Inferior parietal cortex (tissue), 1 donor: ENCODE measurements around the gene MEF2C.
"Not testable (repeated sequence)": the region's sequence is repeated elsewhere in the genome, so short reads cannot be mapped to it uniquely, and the experiment has no call there.

Experiments used
- DNase-seq: peaks from one replicate; pipeline ENCODE4 v3.0.0-alpha.2; 2016; ENCODE audit errors: extremely low spot score

MEF2C gene

GRCh38 chr5:88803309-88803708 is 79.7 kb downstream of the MEF2C start:
- DNase-seq = no peak

DNA sequence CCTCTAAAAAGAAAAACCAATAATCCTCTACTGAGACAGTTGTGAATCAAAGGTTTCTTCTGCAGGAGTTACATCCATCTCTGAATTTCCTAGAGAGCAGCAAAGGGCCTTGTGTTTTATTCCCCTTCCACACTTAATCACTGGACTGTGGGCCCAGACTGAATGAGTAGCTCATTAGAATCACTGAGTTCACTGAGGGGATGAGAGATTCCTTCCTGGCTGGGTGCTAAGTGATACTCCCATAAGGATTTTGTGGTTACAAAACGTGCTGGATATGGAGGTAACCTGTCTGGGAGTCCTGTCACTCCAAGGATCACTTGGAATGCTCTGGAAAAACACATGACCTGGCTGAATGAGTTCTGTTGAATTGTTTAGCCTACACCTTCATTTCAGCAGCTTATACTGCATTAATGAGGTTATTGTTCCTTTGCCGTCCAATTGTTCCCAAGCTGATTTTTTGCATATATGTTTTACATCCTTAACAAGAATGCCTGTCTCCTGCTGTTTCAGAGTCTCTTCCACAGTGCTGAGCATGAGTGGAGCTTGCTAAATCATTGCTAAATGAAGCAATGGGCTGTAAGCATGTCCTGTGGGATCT is 82.9 kb downstream of the MEF2C start:
- DNase-seq = no peak

- DNase-seq = not testable (repeated sequence)
Observed at GRCh38 chr5:88798933-88799332, 84.1 kb downstream of the MEF2C start.

DNA sequence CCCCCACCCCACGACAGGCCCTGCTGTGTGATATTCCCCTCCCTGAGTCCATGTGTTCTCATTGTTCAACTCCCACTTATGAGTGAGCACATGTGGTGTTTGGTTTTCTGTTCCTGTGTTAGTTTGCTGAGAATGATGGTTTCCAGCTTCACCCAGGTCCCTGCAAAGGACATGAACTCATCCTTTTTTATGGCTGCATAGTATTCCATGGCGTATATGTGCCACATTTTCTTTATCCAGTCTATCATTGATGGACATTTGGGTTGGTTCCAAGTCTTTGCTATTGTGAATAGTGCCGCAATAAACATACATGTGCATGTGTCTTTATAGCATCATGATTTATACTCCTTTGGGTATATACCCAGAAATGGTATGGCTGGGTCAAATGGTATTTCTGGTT is 89.2 kb downstream of the MEF2C start:
- not testable (repeated sequence) for DNase-seq

DNA sequence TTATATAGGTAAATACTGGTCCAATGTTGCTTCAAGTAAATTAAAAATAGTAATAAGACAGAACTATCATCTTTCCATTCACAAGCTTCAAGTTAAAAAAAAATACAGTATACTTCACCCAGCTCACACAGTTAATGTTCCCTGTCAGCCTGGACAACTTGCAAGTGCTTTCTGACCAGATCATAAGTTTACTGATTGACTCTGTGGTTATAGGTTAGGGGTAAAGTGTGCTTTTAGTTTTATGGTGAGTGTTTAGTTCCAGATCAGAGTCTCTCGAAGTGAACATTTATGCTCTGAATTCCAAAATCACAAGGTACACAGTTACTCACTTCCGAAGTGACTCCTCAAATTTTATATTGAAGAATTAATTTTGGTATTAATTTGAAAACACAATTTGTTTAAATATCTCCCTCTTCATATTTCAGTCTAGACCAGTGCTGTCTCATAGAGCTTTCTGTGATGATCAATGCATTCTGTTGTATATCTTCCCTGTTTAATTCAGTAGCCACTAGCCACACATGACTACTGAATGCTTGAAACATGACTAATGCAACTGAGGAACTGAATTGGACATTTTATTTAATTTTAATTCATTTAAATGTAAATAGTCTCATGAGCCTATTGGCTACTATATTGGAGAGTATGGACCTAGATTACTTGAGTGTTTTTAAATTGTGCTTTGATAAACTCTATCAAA is 90.7 kb downstream of the MEF2C start:
- DNase-seq = no peak

DNA sequence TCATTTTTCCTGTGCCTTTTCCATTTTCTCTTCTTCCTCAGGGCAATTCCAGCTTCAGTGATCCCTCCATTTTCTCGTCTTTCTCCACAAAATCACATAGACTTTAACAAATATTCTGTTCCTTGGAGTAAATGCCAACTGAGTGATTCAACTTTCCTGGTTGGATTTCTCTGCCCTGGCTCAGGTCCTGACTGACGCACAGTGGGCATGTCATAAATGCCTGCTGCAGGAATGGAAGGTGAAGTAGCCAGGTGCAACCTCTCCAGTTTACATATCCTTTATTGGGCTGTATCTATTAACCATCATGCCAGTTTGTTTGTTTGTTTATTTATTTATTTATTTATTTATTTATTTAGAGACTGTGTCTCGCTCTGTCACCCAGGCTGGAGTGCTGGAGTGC is 95.1 kb downstream of the MEF2C start:
- no peak for DNase-seq

DNA sequence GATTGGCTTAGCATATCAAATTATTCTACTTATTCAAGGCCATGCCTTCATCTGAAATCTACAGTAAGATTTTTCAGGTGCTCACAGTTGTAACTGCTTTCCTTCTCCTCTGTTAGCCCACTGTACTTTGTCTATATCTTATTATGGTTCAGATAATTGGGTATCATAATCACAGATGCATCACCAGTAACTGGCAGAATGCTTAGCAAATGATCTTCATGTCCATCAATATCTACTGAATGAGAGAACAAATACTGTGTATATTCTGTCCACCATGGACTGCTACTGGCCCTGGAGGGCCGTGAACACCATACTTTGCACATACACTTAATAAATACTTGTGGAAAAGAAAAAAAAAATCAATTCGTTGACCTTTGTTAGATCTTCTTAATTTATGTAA is 96.2 kb downstream of the MEF2C start:
- DNase-seq = no peak

GRCh38 chr5:88785746-88786565 is 97.0 kb downstream of the MEF2C start:
- peak; percentile 70 for DNase-seq

DNA sequence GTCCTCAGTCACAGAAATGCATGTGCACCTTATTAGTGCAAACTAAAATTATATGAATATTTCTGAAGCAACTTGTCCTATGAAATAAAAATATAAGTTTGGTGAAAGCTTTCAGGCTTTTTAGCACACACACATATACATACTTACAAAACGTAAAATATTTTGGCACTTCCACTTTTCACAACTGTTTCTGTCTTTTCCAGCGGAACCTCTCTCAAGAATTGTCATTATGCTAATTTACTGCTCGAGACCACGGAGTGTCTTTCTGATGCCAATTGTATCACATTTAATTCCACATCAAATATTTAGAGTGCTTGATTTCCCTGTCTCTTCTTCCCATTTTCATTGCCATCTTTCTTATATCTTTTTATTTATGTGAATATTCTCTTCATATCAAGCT is 100.4 kb downstream of the MEF2C start:
- no peak for DNase-seq

DNA sequence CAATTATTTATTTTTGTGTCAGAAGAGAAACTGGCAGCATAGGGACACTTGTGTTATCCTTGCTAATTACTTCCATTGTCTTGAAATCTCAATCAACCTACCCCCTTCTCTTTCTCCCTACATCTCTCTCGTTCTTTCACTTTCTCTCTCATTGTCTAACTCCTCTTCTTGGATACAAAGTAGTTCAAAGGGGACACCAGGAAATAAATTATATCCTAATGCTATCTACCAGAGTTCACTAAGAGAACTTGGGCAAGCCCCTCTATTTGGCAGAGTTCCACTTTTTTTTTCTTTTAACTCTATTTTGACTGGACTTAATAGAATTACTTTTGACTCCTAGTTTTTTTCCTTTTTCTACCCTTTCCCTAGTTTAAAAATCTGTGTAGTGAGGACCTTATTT is 102.2 kb downstream of the MEF2C start:
- no peak for DNase-seq

DNA sequence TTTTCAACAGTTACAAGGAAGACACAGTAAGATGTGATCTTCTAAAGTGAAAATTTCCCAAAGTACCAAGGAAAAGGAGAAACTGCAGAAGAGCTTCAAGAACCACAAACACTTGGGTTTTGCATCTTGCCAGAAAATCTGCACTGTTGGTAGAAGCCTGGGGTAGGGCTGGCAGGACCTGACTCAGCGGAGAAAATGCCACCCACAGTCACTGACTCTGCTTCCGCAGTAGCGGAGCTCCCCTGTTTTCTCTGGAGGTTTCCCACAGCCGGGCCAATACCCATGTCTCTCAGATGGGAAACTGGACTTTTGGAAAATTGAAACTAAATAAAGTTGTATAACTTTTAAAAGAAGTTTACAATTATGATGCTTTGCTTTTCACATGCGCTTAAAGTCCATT is 104.2 kb downstream of the MEF2C start:
- DNase-seq = no peak

- DNase-seq = no peak
Observed at GRCh38 chr5:88776692-88777091, 106.3 kb downstream of the MEF2C start.

DNA sequence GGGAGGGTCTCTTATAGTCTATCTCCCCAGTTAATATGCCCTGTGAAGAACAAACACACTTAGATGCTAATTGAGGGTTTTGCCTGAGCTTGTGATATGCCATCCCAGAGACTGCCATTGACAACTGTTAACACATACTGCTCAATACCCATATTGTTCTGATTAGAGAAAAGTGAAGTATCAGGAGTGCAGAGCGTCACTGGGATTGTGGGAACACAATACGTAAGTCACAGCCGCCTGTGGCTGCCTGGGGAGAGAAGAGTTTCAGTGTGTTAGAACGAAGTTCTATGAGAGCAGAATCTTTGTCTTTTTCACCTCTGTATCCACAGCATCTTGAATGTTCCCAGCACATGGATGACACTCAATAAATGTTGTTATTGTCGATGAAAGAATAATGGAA is 110.2 kb downstream of the MEF2C start:
- no peak for DNase-seq

- no peak for DNase-seq
Observed at GRCh38 chr5:88772047-88772446, 110.9 kb downstream of the MEF2C start.

DNA sequence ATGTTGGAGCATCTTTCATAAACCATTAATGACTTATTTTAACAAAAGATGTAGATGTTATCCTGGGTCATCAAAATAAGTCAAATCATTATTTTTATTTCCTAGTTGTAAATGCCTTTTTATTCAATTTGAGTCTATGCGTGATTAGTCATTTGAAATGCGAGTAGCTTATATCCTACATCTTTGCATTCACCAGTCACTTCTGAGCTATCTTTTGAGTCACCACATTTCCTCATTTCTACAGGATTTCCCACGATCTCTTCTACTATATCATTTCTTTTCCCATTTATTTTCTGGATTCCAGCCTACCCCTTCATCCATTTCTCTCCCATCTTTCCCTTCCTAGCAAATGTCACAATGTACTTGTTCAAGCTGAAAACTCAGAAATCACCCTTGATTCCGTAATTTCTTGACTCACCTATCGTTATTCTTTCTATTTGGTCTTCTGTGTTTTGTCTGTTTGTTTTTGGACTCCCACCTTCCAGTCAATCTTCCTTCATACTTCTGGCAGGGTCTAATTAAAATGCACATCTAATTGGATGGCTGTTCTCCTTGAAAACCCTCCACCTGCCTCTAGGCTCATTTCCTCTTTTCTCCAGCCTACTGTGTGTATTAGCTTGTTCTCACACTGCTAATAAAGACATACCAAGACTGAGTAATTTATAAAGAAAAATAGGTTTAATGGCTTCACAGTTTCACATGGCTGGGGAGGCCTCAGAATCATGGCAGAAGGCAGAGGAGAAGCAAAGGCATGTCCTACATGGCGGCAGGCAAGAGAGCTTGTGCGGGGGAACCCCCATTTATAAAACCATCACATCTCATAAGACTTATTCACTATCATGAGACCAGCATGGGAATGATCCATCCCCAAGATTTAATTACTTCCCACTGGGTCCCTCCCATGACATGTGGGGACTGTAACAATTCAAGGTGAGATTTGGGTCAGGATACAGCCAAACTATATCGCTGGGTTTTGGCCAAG is 112.4 kb downstream of the MEF2C start:
- DNase-seq = no peak

DNA sequence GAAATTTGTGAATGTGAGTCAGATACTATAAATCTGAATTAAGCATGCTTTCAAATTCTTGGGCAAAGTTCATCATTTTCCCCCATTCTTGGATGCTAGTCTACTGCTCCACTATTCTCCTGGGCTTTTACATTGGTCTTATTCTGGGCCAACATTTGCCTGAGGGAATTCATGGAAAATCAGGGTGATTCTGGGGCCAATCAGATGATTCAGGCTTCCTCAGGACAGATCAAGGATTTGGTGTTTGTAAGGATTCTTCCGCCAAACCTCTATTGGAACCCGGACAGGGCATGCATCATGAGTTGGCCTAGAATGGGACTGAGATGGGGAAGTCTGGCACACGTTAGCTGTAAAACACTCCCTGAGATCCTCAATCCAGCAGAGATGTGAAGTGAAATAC is 113.8 kb downstream of the MEF2C start:
- no peak for DNase-seq

GRCh38 chr5:88768411-88768810 is 114.6 kb downstream of the MEF2C start:
- no peak for DNase-seq

DNA sequence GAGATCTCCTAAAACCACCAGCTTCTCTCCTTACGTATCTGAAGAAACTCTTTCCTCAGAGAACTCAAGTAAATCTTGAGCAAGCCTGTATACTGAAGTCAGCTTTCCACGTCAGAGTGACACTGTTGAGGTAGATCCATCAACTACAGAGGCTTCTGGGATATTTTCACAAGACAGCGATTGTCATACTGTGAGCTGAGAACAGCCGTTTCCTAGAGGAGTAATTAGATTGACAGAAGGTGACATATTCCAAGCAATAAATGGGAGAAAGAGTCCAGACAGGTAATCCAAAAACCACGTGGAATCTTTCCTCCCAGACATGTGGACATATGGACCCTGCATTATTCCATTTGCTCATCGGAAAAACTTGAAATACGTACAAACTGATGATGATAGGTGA is 117.2 kb downstream of the MEF2C start:
- DNase-seq = no peak

DNA sequence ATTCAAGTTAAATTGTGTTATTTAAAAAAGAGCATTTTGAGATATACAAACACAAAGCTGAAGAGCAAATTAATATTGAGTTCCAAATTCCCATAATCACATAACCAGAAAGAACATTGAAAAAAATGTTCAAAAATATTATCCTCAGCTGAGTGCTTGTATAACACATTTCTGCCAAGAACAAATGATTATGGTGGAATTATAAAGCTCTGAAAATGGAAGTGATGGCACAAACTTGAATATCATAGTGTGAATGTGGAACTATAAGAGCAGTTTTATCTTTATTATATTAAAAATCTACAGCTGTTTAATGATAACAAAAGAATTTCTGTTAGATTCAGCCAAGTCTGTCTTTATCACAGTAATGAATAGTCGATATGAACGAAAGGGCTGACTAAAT is 117.8 kb downstream of the MEF2C start:
- DNase-seq = no peak

- no peak for DNase-seq
Observed at GRCh38 chr5:88761939-88762338, 121.0 kb downstream of the MEF2C start.

GRCh38 chr5:88761269-88761850 is 121.6 kb downstream of the MEF2C start:
- no peak for DNase-seq
